ENCODE measurements around the gene TAOK2. TPM values are rescaled to one million over a fixed set of nuclear protein-coding genes. Genes with fewer than 3 reads are reported as not detected.
A peak's percentile ranks its signal among the peaks of the same experiment; 100 is the strongest.

Gene TAOK2
- total RNA-seq, 1 experiment from 2014 or later, result 56.7 TPM

DNA sequence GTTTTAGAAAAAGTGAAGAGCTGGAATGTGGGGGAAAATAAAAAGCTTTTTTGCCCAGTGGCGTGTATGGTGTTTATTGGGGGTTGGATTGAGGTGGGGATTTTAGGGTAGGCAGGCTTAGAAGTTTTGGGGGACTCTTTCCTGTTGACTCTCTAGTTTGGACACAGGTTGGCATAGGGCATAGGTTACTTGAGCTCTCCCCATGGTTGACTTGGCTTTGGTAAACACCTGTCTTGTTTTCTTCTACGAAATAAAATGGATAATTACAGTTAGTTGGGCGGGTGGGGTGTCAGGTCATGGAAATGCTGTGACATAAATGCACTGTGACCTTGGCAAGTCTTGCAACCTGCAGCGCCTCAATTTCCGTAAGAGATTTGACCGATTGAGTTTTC, 680 bp upstream of the TAOK2 start:
- Histone ChIP-seq H3K27me3 (ENCODE audit: insufficient read depth, low read length) (no peaks in the 10 kb centered on the region), H3K4me1 (ENCODE audit: control insufficient read depth in 1 of 2, insufficient read depth in 2 of 2, low read length in 2 of 2) (peaks cover 8 to 26% of the 10 kb centered on the region in 2 experiments), H3K9ac (ENCODE audit: low read length) (no peak overlapping the region), H3K4me3 (replicated peaks in 1 of 2; ENCODE audit: low read depth in 1 of 2, low read length in 2 of 2) (no peak overlapping the region), H3K36me3 (ENCODE audit: control insufficient read depth in 1 of 2, insufficient read depth in 2 of 2, low read length in 2 of 2) (peaks cover 6 to 8% of the 10 kb centered on the region in 2 experiments; a peak in 3 of 4 replicates), H3K27ac (ENCODE audit: low read depth, low read length) (peak overlapping the region; percentile 79; the same call in 1 of the 2 replicates), H4K20me1 (ENCODE audit: insufficient read depth) (no peaks in the 10 kb centered on the region), H3K4me2 (ENCODE audit: low read length) (no peak overlapping the region; the same call in 1 of the 2 replicates), H3K9me2 (ENCODE audit: insufficient read depth) (no peaks in the 10 kb centered on the region), H2AFZ (ENCODE audit: low read depth, low read length, poor library complexity, severe bottlenecking) (no peak overlapping the region), H3K9me3 (ENCODE audit: control insufficient read depth in 1 of 2, insufficient read depth in 1 of 2, low read depth in 1 of 2, low read length in 2 of 2) (no peaks in the 10 kb centered on the region; a peak in 1 of 4 replicates), H3K79me2 (ENCODE audit: insufficient read depth, low read length) (peaks cover 43% of the 10 kb centered on the region)
- ChIA-PET POLR2A (interaction anchor here (0.6 to 2.3 kb wide), 9 partner anchors 11 to 157 kb away, joined by 3 to 22 read pairs (median 4); partner anchors contain the start of genes HIRIP3, PAGR1, SEZ6L2 and TMEM219), RAD21 (ENCODE audit: low non-redundant PET in 1 of 2, low total read pairs in 2 of 2, uncharacterized antibody in 2 of 2, unreplicated experiment in 2 of 2) (interaction anchor here (0.9 to 1.2 kb wide), 4 partner anchors 11 to 47 kb away, joined by 3 to 4 read pairs (median 4); partner anchors contain the start of genes KCTD13 (in 1 of the 2) and TMEM219 (in 1 of the 2)), CTCF (interaction anchor here (0.8 to 1.6 kb wide), 11 partner anchors 11 to 282 kb away, joined by 3 to 5 read pairs (median 3); partner anchors contain the start of genes KCTD13, PAGR1 and TMEM219)
- TF ChIP-seq SIN3A (IDR thresholded peaks at IDR 0.05; ENCODE audit: low read depth), result no peak
- DNase-seq (ENCODE audit: low read depth, low spot score) (no peak), ATAC-seq (no peak)
- no TSS peak for BruUV-seq (replicated peaks)
- intact Hi-C loops (cut with micrococcal nuclease), result loop anchor here (1.0 to 5.0 kb wide), 3 partner anchors 29 to 74 kb away; partner anchors contain the start of genes KCTD13 and SEZ6L2

DNA sequence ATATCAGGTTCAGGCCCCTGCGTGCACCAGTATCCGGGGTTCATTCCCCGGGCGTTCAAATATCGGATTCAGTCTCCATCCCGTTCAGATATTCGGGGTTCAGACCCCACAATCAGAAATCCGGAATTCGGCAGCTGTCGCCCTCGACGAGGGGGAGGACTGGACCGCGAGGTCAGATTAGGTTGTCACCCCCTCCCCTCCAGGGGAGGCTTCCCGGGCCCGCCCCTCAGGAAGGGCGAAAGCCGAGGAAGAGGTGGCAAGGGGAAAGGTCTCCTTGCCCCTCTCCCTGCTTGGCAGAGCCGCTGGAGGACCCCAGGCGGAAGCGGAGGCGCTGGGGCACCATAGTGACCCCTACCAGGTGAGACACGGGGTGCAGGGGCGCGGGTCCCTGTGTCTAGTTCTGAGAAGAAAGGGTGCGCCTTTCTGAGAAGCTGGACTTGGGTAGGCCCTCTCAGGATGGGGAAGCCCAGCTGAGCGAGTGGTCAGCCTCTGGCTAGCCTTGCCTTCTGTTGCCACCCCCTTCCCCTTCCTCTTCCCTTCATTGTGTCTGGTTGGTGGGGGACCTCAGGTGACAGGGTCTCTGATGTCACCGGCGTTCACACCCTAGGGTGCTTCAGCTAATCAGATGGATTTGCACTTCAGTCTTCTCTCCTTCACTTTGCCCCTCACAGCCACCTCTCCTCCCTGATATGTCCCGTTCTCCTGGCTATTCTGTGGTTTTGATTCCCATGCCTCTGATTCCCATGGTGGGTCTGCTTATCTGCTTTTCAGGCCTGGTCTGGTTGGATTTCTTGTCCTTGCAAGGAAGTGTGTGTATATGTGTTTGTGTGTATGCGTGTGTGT, 844 bp downstream of the TAOK2 start:
- DNase-seq (ENCODE audit: low read depth, low spot score) (no peak), ATAC-seq (no peak)
- H3K27me3 ChIP-seq (ENCODE audit: insufficient read depth, low read length), result no peaks in the 10 kb centered on the region
- BruUV-seq (replicated peaks), result no TSS peak
- peak overlapping the region; percentile 79 for H3K27ac ChIP-seq (ENCODE audit: low read depth, low read length)
- CTCF ChIA-PET, result interaction anchor here (1.7 kb wide), 1 partner anchor 30 kb away, joined by 4 read pairs; no protein-coding TSS in a partner anchor
- H3K79me2 ChIP-seq (ENCODE audit: insufficient read depth, low read length), result peaks cover 53% of the 10 kb centered on the region
- no peak for TF ChIP-seq POLR2AphosphoS5 (IDR thresholded peaks at IDR 0.05; ENCODE audit: low read depth, low read length)
- TF ChIP-seq, protein P1, sequence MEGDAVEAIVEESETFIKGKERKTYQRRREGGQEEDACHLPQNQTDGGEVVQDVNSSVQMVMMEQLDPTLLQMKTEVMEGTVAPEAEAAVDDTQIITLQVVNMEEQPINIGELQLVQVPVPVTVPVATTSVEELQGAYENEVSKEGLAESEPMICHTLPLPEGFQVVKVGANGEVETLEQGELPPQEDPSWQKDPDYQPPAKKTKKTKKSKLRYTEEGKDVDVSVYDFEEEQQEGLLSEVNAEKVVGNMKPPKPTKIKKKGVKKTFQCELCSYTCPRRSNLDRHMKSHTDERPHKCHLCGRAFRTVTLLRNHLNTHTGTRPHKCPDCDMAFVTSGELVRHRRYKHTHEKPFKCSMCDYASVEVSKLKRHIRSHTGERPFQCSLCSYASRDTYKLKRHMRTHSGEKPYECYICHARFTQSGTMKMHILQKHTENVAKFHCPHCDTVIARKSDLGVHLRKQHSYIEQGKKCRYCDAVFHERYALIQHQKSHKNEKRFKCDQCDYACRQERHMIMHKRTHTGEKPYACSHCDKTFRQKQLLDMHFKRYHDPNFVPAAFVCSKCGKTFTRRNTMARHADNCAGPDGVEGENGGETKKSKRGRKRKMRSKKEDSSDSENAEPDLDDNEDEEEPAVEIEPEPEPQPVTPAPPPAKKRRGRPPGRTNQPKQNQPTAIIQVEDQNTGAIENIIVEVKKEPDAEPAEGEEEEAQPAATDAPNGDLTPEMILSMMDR (IDR thresholded peaks at IDR 0.05 in 2 of 3, conservative IDR thresholded peaks at IDR 0.05 in 1 of 3; ENCODE audit: borderline replicate concordance in 1 of 3, insufficient read depth in 1 of 3, low read depth in 2 of 3, low read length in 2 of 3), result no peak
- TF ChIP-seq EGR1 (IDR thresholded peaks at IDR 0.05; ENCODE audit: low read depth), result no peak
- TF ChIP-seq SRF (IDR thresholded peaks at IDR 0.05; ENCODE audit: low read depth), result no peak
- TF ChIP-seq, protein P2, sequence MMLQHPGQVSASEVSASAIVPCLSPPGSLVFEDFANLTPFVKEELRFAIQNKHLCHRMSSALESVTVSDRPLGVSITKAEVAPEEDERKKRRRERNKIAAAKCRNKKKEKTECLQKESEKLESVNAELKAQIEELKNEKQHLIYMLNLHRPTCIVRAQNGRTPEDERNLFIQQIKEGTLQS (IDR thresholded peaks at IDR 0.05), result no peak
- TF ChIP-seq, protein P3, sequence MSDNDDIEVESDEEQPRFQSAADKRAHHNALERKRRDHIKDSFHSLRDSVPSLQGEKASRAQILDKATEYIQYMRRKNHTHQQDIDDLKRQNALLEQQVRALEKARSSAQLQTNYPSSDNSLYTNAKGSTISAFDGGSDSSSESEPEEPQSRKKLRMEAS (IDR thresholded peaks at IDR 0.05), result no peak
- TF ChIP-seq, protein P4, sequence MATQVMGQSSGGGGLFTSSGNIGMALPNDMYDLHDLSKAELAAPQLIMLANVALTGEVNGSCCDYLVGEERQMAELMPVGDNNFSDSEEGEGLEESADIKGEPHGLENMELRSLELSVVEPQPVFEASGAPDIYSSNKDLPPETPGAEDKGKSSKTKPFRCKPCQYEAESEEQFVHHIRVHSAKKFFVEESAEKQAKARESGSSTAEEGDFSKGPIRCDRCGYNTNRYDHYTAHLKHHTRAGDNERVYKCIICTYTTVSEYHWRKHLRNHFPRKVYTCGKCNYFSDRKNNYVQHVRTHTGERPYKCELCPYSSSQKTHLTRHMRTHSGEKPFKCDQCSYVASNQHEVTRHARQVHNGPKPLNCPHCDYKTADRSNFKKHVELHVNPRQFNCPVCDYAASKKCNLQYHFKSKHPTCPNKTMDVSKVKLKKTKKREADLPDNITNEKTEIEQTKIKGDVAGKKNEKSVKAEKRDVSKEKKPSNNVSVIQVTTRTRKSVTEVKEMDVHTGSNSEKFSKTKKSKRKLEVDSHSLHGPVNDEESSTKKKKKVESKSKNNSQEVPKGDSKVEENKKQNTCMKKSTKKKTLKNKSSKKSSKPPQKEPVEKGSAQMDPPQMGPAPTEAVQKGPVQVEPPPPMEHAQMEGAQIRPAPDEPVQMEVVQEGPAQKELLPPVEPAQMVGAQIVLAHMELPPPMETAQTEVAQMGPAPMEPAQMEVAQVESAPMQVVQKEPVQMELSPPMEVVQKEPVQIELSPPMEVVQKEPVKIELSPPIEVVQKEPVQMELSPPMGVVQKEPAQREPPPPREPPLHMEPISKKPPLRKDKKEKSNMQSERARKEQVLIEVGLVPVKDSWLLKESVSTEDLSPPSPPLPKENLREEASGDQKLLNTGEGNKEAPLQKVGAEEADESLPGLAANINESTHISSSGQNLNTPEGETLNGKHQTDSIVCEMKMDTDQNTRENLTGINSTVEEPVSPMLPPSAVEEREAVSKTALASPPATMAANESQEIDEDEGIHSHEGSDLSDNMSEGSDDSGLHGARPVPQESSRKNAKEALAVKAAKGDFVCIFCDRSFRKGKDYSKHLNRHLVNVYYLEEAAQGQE (IDR thresholded peaks at IDR 0.05; ENCODE audit: low read depth), result no peak
- no peak for TF ChIP-seq ELF1 (IDR thresholded peaks at IDR 0.05; ENCODE audit: borderline replicate concordance, low read depth)
- TF ChIP-seq SP1 (IDR thresholded peaks at IDR 0.05; ENCODE audit: low read depth), result no peak
- TF ChIP-seq FOSL1 (IDR thresholded peaks at IDR 0.05; ENCODE audit: low read depth), result no peak
- peaks cover 8 to 26% of the 10 kb centered on the region in 2 experiments for H3K4me1 ChIP-seq (ENCODE audit: control insufficient read depth in 1 of 2, insufficient read depth in 2 of 2, low read length in 2 of 2)
- intact Hi-C loops (cut with micrococcal nuclease), result loop anchor here (5.0 kb wide), 1 partner anchor 47 kb away; the partner anchor contains the start of gene KCTD13
- POLR2A ChIA-PET, result interaction anchor here (1.1 to 1.8 kb wide), 3 partner anchors 13 to 159 kb away, joined by 4 to 18 read pairs (median 4); partner anchors contain the start of genes KCTD13, PAGR1 and TMEM219
- RAD21 ChIA-PET (ENCODE audit: low non-redundant PET in 1 of 2, low total read pairs in 2 of 2, uncharacterized antibody in 2 of 2, unreplicated experiment in 2 of 2), result no interaction called here
- peak overlapping the region; percentile 96 to 98 for H3K4me3 ChIP-seq (replicated peaks in 1 of 2; ENCODE audit: low read depth in 1 of 2, low read length in 2 of 2)
- no peaks in the 10 kb centered on the region for H4K20me1 ChIP-seq (ENCODE audit: insufficient read depth)
- H3K4me2 ChIP-seq (ENCODE audit: low read length), result peak overlapping the region; percentile 95
- peaks cover 20 to 21% of the 10 kb centered on the region in 2 experiments for H3K36me3 ChIP-seq (ENCODE audit: control insufficient read depth in 1 of 2, insufficient read depth in 2 of 2, low read length in 2 of 2)
- H3K9me3 ChIP-seq (ENCODE audit: control insufficient read depth in 1 of 2, insufficient read depth in 1 of 2, low read depth in 1 of 2, low read length in 2 of 2), result no peaks in the 10 kb centered on the region; a peak in 1 of 4 replicates
- H2AFZ ChIP-seq (ENCODE audit: low read depth, low read length, poor library complexity, severe bottlenecking), result no peak overlapping the region
- peak overlapping the region; percentile 97 for H3K9ac ChIP-seq (ENCODE audit: low read length)
- no peaks in the 10 kb centered on the region for H3K9me2 ChIP-seq (ENCODE audit: insufficient read depth)
